ENCODE results near the gene SLC4A11. TPM values are rescaled to one million over a fixed set of nuclear protein-coding genes. Genes with fewer than 3 reads are reported as not detected.
"Not testable (repeated sequence)": the region's sequence is repeated elsewhere in the genome, so short reads cannot be mapped to it uniquely, and the experiment has no call there.

SLC4A11 gene
- total RNA-seq, 2 experiments from 2014 or later = 1.8 to 2.8 TPM

GRCh38 chr20:3188823-3189413 is 50.1 kb downstream of the SLC4A11 start:
- H3K4me3 Mint-ChIP-seq = no peak overlapping the region
- no peaks in the 10 kb centered on the region for H3K27me3 Mint-ChIP-seq
- DNase-seq (no peak), ATAC-seq (no peak)
- intact Hi-C loops (cut with micrococcal nuclease) = no loop called here
- H3K9me3 Mint-ChIP-seq = no peaks in the 10 kb centered on the region
- H3K4me1 Mint-ChIP-seq (ENCODE audit: low read depth) = no peaks in the 10 kb centered on the region
- ChIA-PET POLR2A (interaction anchor here (0.6 to 1.1 kb wide), 4 partner anchors 34 to 714 kb away, joined by 3 read pairs; no protein-coding TSS in a partner anchor), CTCF (no interaction called here)
- H3K27ac Mint-ChIP-seq = no peak overlapping the region
- no peak for TF ChIP-seq CTCF (IDR thresholded peaks at IDR 0.05)
- peaks cover 27% of the 10 kb centered on the region for H3K36me3 Mint-ChIP-seq (ENCODE audit: low read depth)

GRCh38 chr20:3187861-3188260 is 51.1 kb downstream of the SLC4A11 start:
- H3K27ac Mint-ChIP-seq, H3K4me3 Mint-ChIP-seq, H3K27me3 Mint-ChIP-seq: not testable (repeated sequence)

GRCh38 chr20:3183896-3184612 is 54.9 kb downstream of the SLC4A11 start:
- no peak for TF ChIP-seq CTCF (IDR thresholded peaks at IDR 0.05)
- H3K4me1 Mint-ChIP-seq (ENCODE audit: low read depth) = no peaks in the 10 kb centered on the region
- H3K4me3 Mint-ChIP-seq = no peak overlapping the region
- no peaks in the 10 kb centered on the region for H3K9me3 Mint-ChIP-seq
- no peak overlapping the region for H3K27ac Mint-ChIP-seq
- POLR2A ChIA-PET = interaction anchor here (0.6 kb wide), 1 partner anchor 492 kb away, joined by 3 read pairs; no protein-coding TSS in a partner anchor
- no peak for DNase-seq
- no peaks in the 10 kb centered on the region for H3K36me3 Mint-ChIP-seq (ENCODE audit: low read depth)
- no peak for ATAC-seq
- intact Hi-C loops (cut with micrococcal nuclease) = no loop called here
- H3K27me3 Mint-ChIP-seq = no peaks in the 10 kb centered on the region
- CTCF ChIA-PET = interaction anchor here (1.3 kb wide), 1 partner anchor 13 kb away, joined by 3 read pairs; no protein-coding TSS in a partner anchor

More at GRCh38 chr20:3187861-3188260, 51.1 kb downstream of the SLC4A11 start:
- CTCF ChIA-PET; H3K4me1 Mint-ChIP-seq (ENCODE audit: low read depth); intact Hi-C loops (cut with micrococcal nuclease); H3K9me3 Mint-ChIP-seq; DNase-seq; ATAC-seq: not testable (repeated sequence)
- peaks cover 24% of the 10 kb centered on the region for H3K36me3 Mint-ChIP-seq (ENCODE audit: low read depth)
- POLR2A ChIA-PET = interaction anchor here (0.6 to 1.1 kb wide), 2 partner anchors 35 to 56 kb away, joined by 3 read pairs; no protein-coding TSS in a partner anchor

GRCh38 chr20:3182429-3182828 is 56.6 kb downstream of the SLC4A11 start:
- H3K9me3 Mint-ChIP-seq; H3K27ac Mint-ChIP-seq; intact Hi-C loops (cut with micrococcal nuclease); ATAC-seq; H3K36me3 Mint-ChIP-seq (ENCODE audit: low read depth); H3K4me1 Mint-ChIP-seq (ENCODE audit: low read depth); H3K27me3 Mint-ChIP-seq; DNase-seq; H3K4me3 Mint-ChIP-seq; CTCF ChIA-PET; POLR2A ChIA-PET: not testable (repeated sequence)

GRCh38 chr20:3181270-3181669 is 57.7 kb downstream of the SLC4A11 start:
- Mint-ChIP-seq H3K9me3 (no peaks in the 10 kb centered on the region), H3K27ac (no peak overlapping the region), H3K27me3 (no peaks in the 10 kb centered on the region), H3K4me3 (no peak overlapping the region), H3K4me1 (ENCODE audit: low read depth) (no peaks in the 10 kb centered on the region), H3K36me3 (ENCODE audit: low read depth) (no peaks in the 10 kb centered on the region)
- DNase-seq (no peak), ATAC-seq (no peak)
- no peak for TF ChIP-seq CTCF (IDR thresholded peaks at IDR 0.05)
- ChIA-PET POLR2A (interaction anchor here (1.1 kb wide), 2 partner anchors 14 to 18 kb away, joined by 3 read pairs; no protein-coding TSS in a partner anchor), CTCF (no interaction called here)
- intact Hi-C loops (cut with micrococcal nuclease) = no loop called here

- POLR2A ChIA-PET = interaction anchor here (1.1 kb wide), 1 partner anchor 17 kb away, joined by 3 read pairs; no protein-coding TSS in a partner anchor
- TF ChIP-seq CTCF (IDR thresholded peaks at IDR 0.05) = no peak
- Mint-ChIP-seq H3K27ac (no peak overlapping the region), H3K36me3 (ENCODE audit: low read depth) (no peaks in the 10 kb centered on the region), H3K4me1 (ENCODE audit: low read depth) (peaks cover 2% of the 10 kb centered on the region), H3K9me3 (no peaks in the 10 kb centered on the region), H3K4me3 (no peak overlapping the region), H3K27me3 (peaks cover 2% of the 10 kb centered on the region)
- CTCF ChIA-PET = interaction anchor here (1.9 kb wide), 1 partner anchor 21 kb away, joined by 4 read pairs; the partner anchor contains the start of genes FASTKD5 and UBOX5
- ATAC-seq (no peak), DNase-seq (no peak)
- intact Hi-C loops (cut with micrococcal nuclease) = no loop called here
These were observed 58.7 kb downstream of the SLC4A11 start for GRCh38 chr20:3180319-3180718.
